SW480 (cell line): ENCODE results near the gene COL9A3.

Experiments used
- DNase-seq: peaks from one replicate; pipeline ENCODE4 v3.0.0-alpha.2; 2016; ENCODE audit warnings: low spot score

Gene COL9A3

GRCh38 chr20:62880147-62880934 is 63.5 kb downstream of the COL9A3 start:
- no peak for DNase-seq

- DNase-seq, result no peak
These were observed 64.2 kb downstream of the COL9A3 start for GRCh38 chr20:62880935-62881661.

DNA sequence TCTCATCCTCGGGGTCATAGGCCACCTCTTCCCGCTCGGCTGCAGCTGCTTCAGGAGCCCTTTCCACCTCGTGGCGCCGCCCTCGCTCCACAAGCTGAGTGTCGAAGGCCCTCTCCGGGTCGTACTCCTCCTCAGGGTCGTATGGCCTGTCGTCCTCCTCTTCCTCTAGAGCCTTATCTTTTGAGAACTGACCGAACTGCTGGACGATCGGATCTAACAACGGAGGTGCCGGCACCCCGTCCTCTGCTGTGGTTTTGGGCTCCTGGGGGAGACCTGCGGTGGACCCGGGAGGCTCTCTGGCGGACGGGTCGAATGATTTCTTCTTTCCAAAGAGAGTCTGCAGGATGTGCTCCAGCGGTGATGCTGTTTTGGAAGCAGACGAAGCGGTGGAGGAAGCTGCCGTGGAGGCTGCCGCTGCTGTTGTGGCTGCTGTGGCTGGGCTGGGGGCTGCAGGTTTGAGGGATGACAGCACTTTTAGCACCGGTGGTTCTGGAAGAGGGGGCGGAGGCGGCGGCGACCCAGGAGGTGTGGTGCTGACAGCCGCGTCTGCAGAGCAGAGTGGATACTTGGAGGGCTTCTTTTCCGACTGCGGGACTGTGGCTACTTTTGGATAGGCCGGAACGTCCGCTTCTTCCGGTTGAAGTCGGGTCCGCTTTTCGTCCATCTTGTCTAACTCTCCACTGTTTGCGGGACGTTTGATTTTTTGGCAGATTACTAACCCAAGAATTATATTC is 65.0 kb downstream of the COL9A3 start:
- no peak for DNase-seq

GRCh38 chr20:62882426-62882825 is 65.6 kb downstream of the COL9A3 start:
- no peak for DNase-seq

DNA sequence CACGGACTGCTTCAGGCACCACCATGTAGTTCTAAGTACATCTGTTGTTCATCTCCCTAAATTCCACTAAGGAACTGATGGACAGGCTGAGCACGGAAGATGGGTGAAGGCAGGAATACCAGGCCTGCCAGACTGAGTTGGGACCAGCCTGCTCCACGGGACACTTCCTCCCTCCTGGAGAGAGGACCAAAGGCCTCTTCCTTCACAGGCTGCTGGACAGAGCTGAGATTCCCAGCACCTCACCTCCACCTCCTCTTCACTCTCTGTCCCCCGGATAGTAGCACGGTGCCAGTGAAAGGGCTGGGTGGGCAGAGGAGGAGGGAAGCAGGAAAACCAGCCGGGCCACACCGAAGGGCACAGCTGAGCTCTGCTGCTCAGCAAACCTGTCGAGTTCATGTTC is 67.7 kb downstream of the COL9A3 start:
- no peak for DNase-seq

- no peak for DNase-seq
These were observed 68.4 kb downstream of the COL9A3 start for GRCh38 chr20:62885046-62885895.

DNA sequence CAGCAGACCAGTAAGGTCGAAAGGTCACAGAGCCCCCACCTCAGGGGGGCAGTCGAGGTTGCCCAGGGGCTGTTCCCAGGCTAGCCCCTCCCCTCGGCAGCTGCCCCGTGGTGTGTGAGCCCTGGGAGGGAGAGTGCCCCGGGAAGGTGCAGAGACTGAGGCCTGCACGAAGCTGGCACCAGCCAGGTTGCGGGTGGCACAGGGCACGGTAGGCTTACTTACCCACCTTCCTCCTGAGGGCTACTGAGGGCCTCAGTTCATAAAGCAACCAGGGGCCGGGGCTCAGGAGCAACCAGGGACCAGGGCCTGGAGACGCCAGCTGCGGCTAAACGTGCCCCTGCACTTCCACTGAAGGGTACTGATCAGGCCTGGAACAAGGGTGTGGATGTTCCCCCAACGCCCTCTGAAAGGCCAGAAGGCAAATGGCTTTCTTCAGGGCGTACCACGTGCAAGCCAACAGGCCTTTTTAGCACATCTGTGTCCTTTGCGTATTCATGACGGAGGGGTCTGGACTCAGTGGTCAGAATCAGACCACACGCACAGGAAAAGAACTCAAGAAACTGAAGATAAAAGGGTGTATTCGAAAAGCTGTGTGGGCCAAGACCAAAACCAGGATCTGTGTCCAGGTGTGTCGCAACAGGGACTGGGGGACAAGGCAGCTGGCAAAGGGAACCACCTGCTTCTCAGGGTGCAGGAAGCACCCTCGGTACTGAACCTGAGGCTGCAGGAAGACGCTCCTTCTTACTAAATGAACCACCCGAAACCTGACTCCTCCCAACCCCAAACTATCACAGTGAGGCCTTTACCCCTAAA is 69.3 kb downstream of the COL9A3 start:
- DNase-seq, result no peak

DNA sequence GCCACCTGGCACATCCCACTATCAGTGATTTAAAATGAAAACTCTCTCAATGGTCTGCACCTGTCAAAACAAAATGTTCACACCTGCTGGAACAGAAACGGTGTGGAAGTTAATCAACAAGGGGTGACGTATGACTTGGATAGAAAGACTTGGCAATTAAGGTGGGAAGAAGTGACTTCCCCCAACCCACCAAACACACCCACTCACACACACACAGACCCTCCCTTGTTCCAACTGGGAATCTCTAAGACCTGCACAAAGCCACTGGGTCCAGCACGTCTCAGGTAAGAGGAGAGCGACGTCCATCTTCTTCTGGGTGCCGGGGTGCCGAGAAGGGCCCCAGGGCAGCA is 69.8 kb downstream of the COL9A3 start:
- no peak for DNase-seq

GRCh38 chr20:62887152-62887859 is 70.5 kb downstream of the COL9A3 start:
- peak; percentile 91 for DNase-seq

DNA sequence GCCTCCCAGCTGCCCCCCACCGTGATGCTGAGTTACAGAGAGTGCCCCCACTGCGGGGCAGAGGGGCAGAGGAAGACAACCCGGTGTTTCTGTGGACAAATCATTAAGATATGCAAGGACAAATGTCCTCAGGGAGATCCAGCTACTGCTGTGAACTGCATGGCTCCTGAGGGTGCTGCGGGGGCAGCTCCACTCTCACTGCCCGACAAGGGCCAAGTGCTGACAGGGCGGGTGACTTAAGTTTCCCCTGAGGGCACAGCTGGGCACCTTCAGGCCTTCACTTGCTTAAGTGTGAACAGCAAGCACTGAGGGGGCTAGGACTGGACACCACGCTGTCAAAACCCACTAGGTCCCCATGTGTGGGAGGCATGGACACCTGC is 71.0 kb downstream of the COL9A3 start:
- DNase-seq, result no peak

DNA sequence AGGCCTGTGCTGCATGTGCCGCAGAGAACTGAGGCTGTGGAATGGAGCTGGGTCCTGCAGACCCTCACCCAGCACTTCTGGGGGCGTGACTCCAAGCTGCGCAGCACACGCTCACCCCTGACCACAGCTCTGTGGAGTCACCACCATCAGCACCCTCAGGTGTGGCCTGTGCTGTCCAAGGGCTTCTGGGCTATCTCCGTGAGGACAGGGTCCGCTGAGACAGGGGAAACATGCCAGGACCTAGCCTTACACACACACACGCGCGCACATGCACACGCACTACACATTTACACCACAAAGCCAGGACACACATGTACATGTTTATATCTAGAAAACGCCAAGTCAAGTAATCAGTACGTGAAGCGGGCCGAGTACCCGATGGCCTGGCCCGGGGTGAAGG is 71.6 kb downstream of the COL9A3 start:
- no peak for DNase-seq

DNA sequence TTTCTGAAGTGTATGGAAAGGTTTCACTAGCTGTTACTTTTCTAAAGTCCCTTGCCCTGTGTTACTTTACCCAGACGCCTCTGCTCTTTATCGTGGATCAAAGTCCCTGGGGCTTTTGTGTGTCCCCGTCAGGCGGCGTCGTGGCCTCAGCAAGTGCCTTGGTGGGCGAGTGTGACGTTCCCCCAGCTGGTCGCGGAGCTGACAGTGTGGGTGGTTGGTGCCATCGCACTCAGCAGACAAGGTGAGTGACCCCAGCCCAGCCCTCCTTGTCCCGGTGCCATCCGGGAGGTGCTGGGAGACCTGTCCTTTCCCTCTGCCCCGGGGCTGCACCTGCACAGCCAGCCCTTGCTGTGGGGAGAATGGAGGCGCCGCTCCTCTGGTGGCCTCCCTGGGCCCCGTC is 72.1 kb downstream of the COL9A3 start:
- no peak for DNase-seq

DNA sequence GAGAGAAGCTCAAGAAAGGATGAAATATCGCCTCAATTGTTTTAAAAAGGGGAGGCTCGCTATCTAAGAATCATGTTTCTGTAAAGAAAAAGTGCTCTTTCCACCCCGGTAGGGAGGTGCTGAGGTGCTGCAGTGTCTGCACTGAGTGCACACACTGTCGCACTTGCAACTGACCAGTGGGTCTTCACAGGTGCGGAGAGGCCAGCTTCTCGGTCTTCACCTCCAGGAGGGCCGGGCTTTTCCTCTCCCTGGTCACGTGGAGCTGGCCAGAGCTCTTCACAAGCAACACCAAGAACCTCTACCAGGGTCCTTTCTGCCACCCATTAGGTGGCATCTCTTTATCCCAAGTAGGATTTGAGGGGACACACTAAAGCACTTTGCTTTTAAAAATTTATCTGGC is 72.6 kb downstream of the COL9A3 start:
- DNase-seq, result no peak

GRCh38 chr20:62889871-62890270 is 73.0 kb downstream of the COL9A3 start:
- no peak for DNase-seq

- DNase-seq, result no peak
These were observed 73.6 kb downstream of the COL9A3 start for GRCh38 chr20:62890444-62890843.
